Sigmoid colon (tissue), 4 donors: ENCODE results near the gene PDXDC1.

ENCODE experiments used
- CTCF ChIP-seq, 4 experiments: fragments of 450-650 bp in 3 of 4; fragments of 200-600 bp in 1 of 4; IDR thresholded peaks; one replicate each; pipeline ENCODE4 v1.5.1; 2016 to 2019; ENCODE audit warnings: antibody characterized with exemption in 4 of 4, mild to moderate bottlenecking in 3 of 4, moderate library complexity in 2 of 4
- EP300 ChIP-seq, 4 donors: sonication (generic); formaldehyde crosslinking; IDR thresholded peaks; one replicate each; pipeline ENCODE4 v1.6.1; 2017; ENCODE audit warnings: antibody characterized with exemption in 4 of 4
- POLR2A ChIP-seq, 2 donors: fragments of 450-650 bp; IDR thresholded peaks; one replicate each; pipeline ENCODE4 v1.6.1; 2016; ENCODE audit warnings: antibody characterized with exemption in 2 of 2, mild to moderate bottlenecking in 2 of 2, moderate library complexity in 2 of 2
- POLR2AphosphoS5 ChIP-seq, 4 donors: sonication (generic); formaldehyde crosslinking; IDR thresholded peaks; one replicate each; pipeline ENCODE4 v1.6.1; 2017; ENCODE audit warnings: antibody characterized with exemption in 4 of 4

DNA sequence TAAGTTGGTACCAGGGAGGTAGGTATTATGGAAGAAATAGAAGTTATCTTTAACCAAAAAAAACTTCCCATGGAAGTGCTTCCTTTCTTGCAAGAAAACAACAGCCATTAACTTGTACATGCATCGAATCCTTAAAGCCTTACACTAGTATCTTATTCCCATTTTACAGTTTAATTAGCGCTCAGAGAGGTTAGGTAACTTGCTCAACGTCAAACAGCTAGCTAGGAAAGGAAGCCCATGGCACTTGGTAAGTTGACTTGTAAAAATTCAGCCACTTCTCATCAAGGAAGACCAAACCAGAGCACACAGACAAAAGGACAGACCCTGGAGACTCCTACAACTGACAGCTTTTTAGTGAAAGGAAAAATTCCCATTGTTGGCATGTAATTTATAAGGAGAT, 84.5 kb downstream of the PDXDC1 start:
- TF ChIP-seq CTCF (IDR thresholded peaks at IDR 0.05) (no peak), POLR2A (IDR thresholded peaks at IDR 0.05) (no peak), EP300 (IDR thresholded peaks at IDR 0.05) (no peak), POLR2AphosphoS5 (IDR thresholded peaks at IDR 0.05) (no peak)
